NCI-H2107 treated with DMSO at 0.1 percent for 48 hours (cell line): ENCODE measurements around the gene SNX32.

Source experiments
- DNase-seq: peaks from one replicate; lab custom pipeline; 2025; ENCODE audit not compliant: unreplicated experiment; lab: John Stamatoyannopoulos, UW

Gene SNX32

DNA sequence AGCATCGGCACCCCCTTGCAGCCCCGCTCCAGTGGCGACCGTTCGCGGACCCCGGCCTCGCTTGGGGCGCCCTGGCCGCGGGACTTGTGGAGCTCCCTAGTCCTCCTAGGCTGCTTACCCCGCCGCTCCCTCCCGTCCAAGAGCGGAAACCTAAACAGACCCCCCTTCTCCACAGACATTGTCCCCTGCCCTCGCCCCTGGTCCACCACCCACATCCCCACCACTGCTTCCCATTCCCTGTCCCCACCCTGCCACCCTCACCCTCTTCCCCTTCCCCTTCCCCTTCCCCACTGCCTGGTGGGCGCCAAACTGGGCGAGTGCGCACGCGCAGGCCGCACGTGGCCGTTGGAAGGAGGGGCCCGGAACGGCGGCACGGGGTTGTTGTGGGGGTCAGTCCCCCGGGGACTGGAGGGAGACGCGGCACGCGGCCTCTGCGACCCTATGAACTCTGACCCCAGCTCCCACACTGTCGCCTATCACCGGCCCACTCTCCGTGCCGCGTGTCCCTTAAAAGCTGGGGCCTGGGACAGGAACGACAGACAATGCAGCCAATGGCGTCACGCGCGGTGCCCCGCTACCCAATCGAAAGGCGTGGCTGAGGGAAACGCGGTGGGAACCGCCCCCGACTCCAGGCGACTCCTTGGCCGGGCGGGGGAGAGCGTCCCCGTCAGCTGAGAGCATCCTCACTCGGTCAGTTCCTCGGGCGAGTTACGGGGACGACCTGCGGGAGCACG lies at the start of gene SNX32:
Gene SNX32, plus strand, starts transcription at position 667 of the 734 bp plus-strand sequence. CDS start 103 bp downstream, outside the sequence.
- DNase-seq: peak; percentile 54

- no peak for DNase-seq
These were observed 48.3 kb upstream of the SNX32 start for GRCh38 chr11:65785319-65786007.

- no peak for DNase-seq
These were observed 47.6 kb upstream of the SNX32 start for GRCh38 chr11:65786008-65786785.

GRCh38 chr11:65786786-65787636 lies 46.8 kb upstream of the SNX32 start, which contains the start of gene OVOL1:
TSS of gene OVOL1 (plus strand) at chr11:65787063. CDS start at chr11:65787374, 311 bp downstream.
- DNase-seq: no peak

DNA sequence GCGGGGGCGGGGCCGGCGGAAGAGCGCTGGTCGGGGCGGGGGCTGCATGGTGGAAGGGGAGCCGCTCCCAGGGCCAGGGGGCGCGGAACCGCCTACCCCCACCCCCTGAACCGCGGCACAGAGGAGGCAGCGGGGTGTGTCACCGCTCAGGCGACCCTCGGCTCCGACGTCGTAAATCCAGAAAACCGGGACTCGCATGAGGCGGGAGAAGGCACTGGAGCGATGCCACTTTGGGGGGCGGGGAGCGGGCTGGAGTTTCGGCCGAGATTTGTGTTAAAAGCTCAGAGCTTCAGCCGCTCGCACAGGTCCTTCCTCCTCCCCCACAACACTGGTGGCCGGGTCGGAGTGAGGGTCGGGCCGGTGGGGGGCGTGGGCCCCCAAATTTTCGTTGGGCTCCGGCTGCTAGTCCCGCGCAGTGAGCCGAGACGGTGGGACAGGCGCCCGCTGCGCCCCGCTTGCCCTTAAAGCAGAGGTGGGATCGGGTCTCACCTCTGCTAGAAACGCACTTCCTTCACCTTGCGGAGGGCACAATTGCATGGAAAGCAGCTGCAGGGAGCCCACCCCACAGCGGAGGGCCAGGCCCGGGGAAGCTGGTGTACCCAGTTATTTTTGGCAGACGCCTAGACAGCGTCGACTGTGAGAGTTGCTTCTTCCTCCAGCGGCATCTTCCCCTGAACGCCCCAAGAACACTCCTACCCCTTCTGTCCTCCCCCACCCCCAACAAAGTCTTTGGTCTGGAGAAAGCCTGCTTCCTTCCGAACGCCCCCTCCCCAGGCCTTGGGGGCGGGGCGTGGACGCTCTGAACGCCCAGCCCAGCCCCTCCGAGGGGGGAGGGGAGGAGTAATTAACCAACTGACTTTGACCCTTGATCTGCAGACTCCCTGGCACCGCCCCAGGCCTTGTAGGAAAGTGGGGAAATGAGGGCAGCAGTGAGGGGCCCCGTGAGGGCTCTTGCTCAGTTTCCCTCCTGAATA lies 45.8 kb upstream of the SNX32 start:
- DNase-seq: no peak

GRCh38 chr11:65788821-65789220 lies 44.9 kb upstream of the SNX32 start:
- DNase-seq: no peak

DNA sequence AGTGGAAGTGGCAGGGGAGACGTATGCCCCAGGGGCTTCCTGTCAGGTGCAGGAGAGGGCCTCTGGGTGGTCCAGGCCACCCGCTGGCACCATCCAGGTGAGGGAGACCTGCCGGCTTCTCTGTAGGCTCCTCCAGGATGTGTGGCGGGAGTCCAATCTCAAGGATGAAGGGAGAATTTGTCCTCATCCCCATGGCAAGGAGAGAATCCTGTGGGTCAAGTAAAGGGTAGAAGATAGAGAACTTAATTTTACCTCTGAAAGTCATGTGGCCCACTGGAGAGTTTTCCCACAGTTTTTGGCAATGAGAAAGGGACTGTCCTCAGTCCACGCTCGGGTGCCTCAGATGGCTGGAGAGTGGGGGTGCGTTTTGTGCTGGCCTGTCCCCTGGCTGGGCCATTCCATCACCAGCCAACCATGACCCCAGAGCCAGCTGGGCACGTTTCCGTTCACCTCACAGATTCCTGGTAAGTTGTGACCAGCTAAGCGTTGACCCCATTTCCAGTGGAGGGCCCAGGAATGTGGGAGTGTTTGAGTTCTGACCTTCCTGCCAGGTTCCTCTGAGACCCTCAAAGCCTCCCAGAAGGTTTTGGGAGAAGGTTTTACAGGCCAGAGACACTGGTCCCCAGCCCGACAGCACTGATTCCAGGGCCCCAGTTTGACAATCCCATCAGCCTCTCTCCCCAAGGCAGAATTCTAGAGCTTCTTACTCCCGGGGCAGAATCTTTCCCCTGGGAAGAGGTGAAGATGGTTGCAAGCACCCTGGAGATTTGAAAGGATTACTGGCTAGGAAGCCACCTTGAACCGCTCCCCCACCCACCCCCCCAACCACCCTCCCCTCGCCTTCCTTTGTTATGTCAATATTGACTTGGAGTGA lies 44.3 kb upstream of the SNX32 start:
- no peak for DNase-seq

GRCh38 chr11:65790104-65790901 lies 43.5 kb upstream of the SNX32 start:
- no peak for DNase-seq

DNA sequence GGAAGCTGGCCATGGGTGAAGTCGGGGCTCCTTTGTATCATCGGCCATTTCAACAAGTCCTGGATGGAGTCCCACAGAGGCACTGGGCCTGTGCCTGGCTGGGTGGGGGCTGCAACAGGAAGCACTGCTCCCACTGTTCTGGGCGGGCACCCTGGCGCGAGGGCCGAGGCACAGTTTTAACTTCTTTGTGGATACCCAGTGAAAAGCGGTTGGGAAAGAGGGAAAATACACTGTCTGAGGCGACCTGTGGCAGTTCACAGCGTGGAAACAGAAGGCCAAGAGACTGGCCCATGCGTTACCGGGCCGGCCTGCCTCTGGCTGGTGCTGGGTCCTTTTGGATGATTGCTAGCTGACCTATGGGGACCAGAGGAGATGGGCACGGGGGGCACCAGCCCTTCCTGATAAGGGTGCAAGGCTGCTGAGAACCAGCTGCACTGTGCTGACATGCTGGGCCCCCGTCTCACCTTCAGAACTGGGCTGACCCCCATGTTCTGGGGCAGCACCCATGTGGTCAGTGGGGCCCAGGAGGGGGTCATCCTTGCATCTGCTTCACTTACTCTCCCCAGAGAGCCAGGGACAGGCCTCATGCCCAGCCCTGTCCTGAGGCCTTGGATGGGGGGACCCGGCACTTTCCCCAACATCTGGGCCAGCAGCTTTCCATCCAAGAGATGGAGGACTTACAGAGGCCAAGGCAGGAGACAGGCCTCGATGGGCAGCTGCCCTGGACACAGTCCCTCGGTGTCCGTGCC lies 42.7 kb upstream of the SNX32 start:
- DNase-seq: no peak

GRCh38 chr11:65791719-65792213 lies 42.0 kb upstream of the SNX32 start:
- no peak for DNase-seq

DNA sequence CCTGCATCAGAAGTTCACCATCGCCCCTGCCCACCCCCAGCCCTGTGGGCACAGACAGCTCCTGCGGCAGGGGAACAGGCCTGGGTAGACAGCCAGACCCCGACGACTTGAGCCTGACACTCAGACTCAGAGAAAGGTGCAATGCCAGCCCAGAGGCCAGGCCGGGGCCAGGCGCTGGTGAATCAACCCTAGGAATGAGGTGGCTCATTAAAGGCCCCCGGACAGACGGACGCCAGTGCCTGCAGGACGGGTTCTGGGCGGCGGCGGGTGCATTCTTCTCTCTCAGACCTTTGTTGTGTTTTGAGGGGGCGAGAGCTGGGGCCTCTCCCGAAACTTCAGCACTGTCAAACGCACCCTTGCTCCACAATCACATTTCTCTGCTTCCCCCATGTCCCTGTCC lies 41.3 kb upstream of the SNX32 start:
- no peak for DNase-seq

- peak; percentile 49 for DNase-seq
These were observed 40.6 kb upstream of the SNX32 start for GRCh38 chr11:65793144-65793581.

DNA sequence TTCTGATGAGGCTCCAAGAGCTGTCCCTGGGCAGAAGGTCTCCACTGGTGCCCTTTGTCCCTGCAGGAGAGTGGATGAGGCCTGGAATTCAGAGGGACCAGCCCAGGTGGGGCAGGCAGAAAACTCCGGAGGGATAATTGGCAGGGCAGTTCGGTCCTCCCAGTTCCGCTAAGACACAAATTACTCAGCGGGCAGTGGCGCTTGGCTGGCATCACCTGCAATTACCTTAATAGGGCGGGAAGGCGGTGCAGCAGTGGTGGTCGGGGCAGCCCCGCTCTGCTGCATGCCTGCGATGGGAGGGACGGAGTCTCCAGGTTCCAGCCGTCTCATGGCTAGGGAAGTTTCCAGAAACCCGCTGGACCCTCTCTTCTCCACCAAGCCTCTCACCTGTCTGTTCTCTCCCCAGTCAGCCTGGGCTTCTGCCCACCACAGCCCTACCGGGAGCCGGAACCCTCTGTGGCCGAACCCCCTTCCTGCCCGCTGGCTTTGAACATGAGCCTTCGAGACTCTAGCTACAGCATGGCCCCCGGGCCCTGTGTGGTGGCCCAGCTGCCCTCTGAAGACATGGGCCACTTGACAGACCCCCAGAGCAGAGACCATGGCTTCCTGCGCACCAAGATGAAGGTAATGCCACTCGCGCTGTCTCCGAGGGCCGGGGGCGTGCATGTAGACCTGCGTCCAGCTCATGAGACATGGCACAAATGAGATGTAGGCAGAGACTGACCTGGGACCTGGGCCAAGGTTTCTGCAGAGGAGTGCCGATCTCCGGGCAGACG lies 40.0 kb upstream of the SNX32 start:
- DNase-seq: no peak

DNA sequence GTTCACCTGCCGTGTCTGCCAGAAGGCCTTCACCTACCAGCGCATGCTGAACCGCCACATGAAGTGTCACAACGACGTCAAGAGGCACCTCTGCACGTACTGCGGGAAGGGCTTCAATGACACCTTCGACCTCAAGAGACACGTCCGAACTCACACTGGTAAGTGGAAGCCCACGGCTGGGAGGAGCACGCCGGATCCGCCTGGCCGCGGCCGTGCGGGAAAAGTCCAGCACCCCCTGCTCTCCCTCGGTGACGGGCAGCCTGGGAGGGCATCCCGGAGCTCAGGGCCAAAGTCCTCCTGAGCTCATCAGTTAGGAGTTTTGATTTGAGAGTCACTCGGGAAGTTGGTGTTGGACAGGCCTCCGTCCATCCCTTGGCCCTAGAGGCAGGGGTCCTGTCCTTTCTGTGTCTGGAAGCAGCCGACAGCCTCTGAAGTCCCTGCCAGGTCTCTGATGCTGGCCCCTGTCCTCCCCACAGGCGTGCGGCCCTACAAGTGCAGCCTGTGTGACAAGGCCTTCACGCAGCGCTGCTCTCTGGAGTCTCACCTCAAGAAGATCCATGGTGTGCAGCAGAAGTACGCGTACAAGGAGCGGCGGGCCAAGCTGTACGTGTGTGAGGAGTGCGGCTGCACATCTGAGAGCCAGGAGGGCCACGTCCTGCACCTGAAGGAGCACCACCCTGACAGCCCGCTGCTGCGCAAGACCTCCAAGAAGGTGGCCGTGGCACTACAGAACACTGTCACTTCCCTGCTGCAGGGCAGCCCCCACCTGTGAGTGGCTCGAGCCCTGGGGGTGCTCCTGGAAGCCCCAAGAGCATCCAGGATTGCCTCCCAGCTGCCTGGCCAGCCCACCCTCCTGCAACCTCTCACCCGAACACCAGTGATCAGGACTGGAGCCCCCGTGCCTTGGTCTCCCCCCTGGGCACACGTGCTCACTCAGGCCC lies 38.9 kb upstream of the SNX32 start:
- no peak for DNase-seq
